Small intestine (tissue), 7 donors: Measurements from ENCODE around the gene RPS6KA5. TPM values are rescaled to one million over a fixed set of nuclear protein-coding genes. Genes with fewer than 3 reads are reported as not detected.
"Not testable (repeated sequence)": the region's sequence is repeated elsewhere in the genome, so short reads cannot be mapped to it uniquely, and the experiment has no call there.

ENCODE experiments used
- DNase-seq, 2 donors: peaks; one replicate each; pipeline versions ENCODE4 v3.0.0 to v3.0.0-alpha.2; 2013
- FAIRE-seq: peaks from 2 replicates; lab custom pipeline; 2012; peaks lifted over from hg19 to GRCh38; lab: Jason Lieb, UNC
- H3K27ac ChIP-seq, 3 donors: one replicate each; pipeline ENCODE4 v1.5.1; 2013; ENCODE audit warnings: low read length in 2 of 3, mild to moderate bottlenecking in 2 of 3, control low read depth in 1 of 3, inconsistent platforms in 1 of 3, low read depth in 1 of 3, moderate library complexity in 1 of 3
- H3K27me3 ChIP-seq, 3 donors: one replicate each; pipeline ENCODE4 v1.6.1; 2013; ENCODE audit warnings: low read length in 3 of 3, inconsistent platforms in 1 of 3; ENCODE audit not compliant: control insufficient read depth in 3 of 3, insufficient read depth in 3 of 3
- H3K36me3 ChIP-seq, 3 donors: one replicate each; pipeline ENCODE4 v1.6.1; 2013; ENCODE audit warnings: low read length in 3 of 3, inconsistent platforms in 1 of 3, low read depth in 1 of 3, mild to moderate bottlenecking in 1 of 3, moderate library complexity in 1 of 3; ENCODE audit not compliant: control insufficient read depth in 3 of 3, insufficient read depth in 2 of 3
- H3K4me1 ChIP-seq, 3 donors: one replicate each; pipeline ENCODE4 v1.6.1; 2013; ENCODE audit warnings: low read length in 2 of 3, inconsistent platforms in 1 of 3, low read depth in 1 of 3, mild to moderate bottlenecking in 1 of 3, moderate library complexity in 1 of 3; ENCODE audit not compliant: control insufficient read depth in 3 of 3, insufficient read depth in 2 of 3
- H3K4me3 ChIP-seq, 3 donors: one replicate each; pipeline ENCODE4 v1.5.1; 2013; ENCODE audit warnings: low read length in 3 of 3, control low read depth in 1 of 3, inconsistent platforms in 1 of 3, low read depth in 1 of 3, mild to moderate bottlenecking in 1 of 3, moderate library complexity in 1 of 3
- H3K9me3 ChIP-seq, 2 donors: one replicate each; pipeline ENCODE4 v1.6.1; 2013; ENCODE audit warnings: low read depth in 1 of 2, low read length in 1 of 2; ENCODE audit not compliant: control insufficient read depth in 2 of 2, insufficient read depth in 1 of 2
- WGBS, 3 donors: extraction: QIAGEN DNeasy Blood & Tissue Kit; methylation state at CpG; one replicate each; pipeline ENCODE4 v1.1.7; 2013; 5-methylcytosine and 5-hydroxymethylcytosine counted together
- polyA plus RNA-seq, 4 donors: library from polyadenylated mRNA; stranded (reverse) in 3 of 4; unstranded in 1 of 4; fragments of 200-250 nt in 3 of 4; fragments of 120-200 nt in 1 of 4; gene quantifications; one replicate each; pipeline versions ENCODE4 v1.2.1 to v1.2.3, GENCODE V29; 2013
- donor health status: healthy with polysubstance abuse.
- donor health status: control.
- donor health status: control.
- donor health status: Bipolar disorder and iron deficiency.
- donor health status: healthy.

Gene RPS6KA5
- polyA plus RNA-seq, 4 donors = 1.9 to 9.5 (median 3.8) TPM

- no peaks in the 10 kb centered on the region for H3K4me1 ChIP-seq
- 58 to 79% (median 72%) methylated on average over 5 of the region's 5 CpGs for WGBS, 3 donors
- no peaks in the 10 kb centered on the region for H3K27me3 ChIP-seq
- peak overlapping the region in 1 of 3 donors; percentile 0 for H3K27ac ChIP-seq
- no peak for DNase-seq
- FAIRE-seq = no peak
- no peaks in the 10 kb centered on the region for H3K36me3 ChIP-seq
- H3K4me3 ChIP-seq = no peak overlapping the region
- H3K9me3 ChIP-seq = no peaks in the 10 kb centered on the region
These were observed 201.9 kb downstream of the RPS6KA5 start for GRCh38 chr14:90858511-90858910.

GRCh38 chr14:90857866-90858265 lies 202.6 kb downstream of the RPS6KA5 start:
- WGBS, 3 donors = 71 to 87% (median 85%) methylated on average over 6 of the region's 6 CpGs
- H3K27ac ChIP-seq = no peak overlapping the region
- no peak overlapping the region for H3K4me3 ChIP-seq
- H3K4me1 ChIP-seq = no peaks in the 10 kb centered on the region
- DNase-seq (no peak), FAIRE-seq (no peak)
- H3K36me3 ChIP-seq = no peaks in the 10 kb centered on the region
- H3K9me3 ChIP-seq = no peaks in the 10 kb centered on the region
- no peaks in the 10 kb centered on the region for H3K27me3 ChIP-seq

GRCh38 chr14:90856115-90856514 lies 204.3 kb downstream of the RPS6KA5 start:
- H3K4me1 ChIP-seq, H3K36me3 ChIP-seq, DNase-seq, H3K9me3 ChIP-seq, H3K27ac ChIP-seq, H3K4me3 ChIP-seq, H3K27me3 ChIP-seq, FAIRE-seq: not testable (repeated sequence)
- 80 to 81% (median 80%) methylated on average over 5 of the region's 5 CpGs for WGBS, 3 donors

GRCh38 chr14:90853116-90853515 lies 207.3 kb downstream of the RPS6KA5 start:
- Histone ChIP-seq H3K27ac (no peak overlapping the region), H3K27me3 (no peaks in the 10 kb centered on the region), H3K4me1 (no peaks in the 10 kb centered on the region), H3K36me3 (no peaks in the 10 kb centered on the region), H3K9me3 (no peaks in the 10 kb centered on the region), H3K4me3 (no peak overlapping the region)
- FAIRE-seq (no peak), DNase-seq (no peak)

GRCh38 chr14:90851327-90852036 lies 209.0 kb downstream of the RPS6KA5 start:
- DNase-seq (peak; percentile 29 to 46), FAIRE-seq (no peak)
- no peaks in the 10 kb centered on the region for H3K4me1 ChIP-seq
- no peaks in the 10 kb centered on the region for H3K27me3 ChIP-seq
- peaks cover 0 to 2% (median 0%) of the 10 kb centered on the region in 3 donors for H3K36me3 ChIP-seq
- H3K9me3 ChIP-seq = no peaks in the 10 kb centered on the region
- H3K27ac ChIP-seq = no peak overlapping the region
- 46 to 75% (median 56%) methylated on average over 5 of the region's 5 CpGs for WGBS, 3 donors
- H3K4me3 ChIP-seq = no peak overlapping the region

GRCh38 chr14:90850487-90850886 lies 210.0 kb downstream of the RPS6KA5 start:
- WGBS, 3 donors = 53 to 60% (median 56%) methylated on average over 3 of the region's 3 CpGs
- Histone ChIP-seq H3K4me1 (no peaks in the 10 kb centered on the region), H3K36me3 (peaks cover 0 to 4% (median 0%) of the 10 kb centered on the region in 3 donors), H3K27ac (no peak overlapping the region), H3K27me3 (no peaks in the 10 kb centered on the region), H3K4me3 (no peak overlapping the region), H3K9me3 (no peaks in the 10 kb centered on the region)
- FAIRE-seq (no peak), DNase-seq (peak in 1 of 2 donors; percentile 17)

- Histone ChIP-seq H3K27me3 (no peaks in the 10 kb centered on the region), H3K9me3 (no peaks in the 10 kb centered on the region), H3K36me3 (peaks cover 0 to 7% (median 0%) of the 10 kb centered on the region in 3 donors), H3K27ac (no peak overlapping the region), H3K4me3 (no peak overlapping the region), H3K4me1 (no peaks in the 10 kb centered on the region)
- DNase-seq (no peak), FAIRE-seq (no peak)
- WGBS, 3 donors = 80 to 85% (median 83%) methylated on average over 7 of the region's 7 CpGs
These were observed 210.5 kb downstream of the RPS6KA5 start for GRCh38 chr14:90849787-90850444.

GRCh38 chr14:90848944-90849731 lies 211.3 kb downstream of the RPS6KA5 start:
- no peaks in the 10 kb centered on the region for H3K9me3 ChIP-seq
- 91 to 94% (median 93%) methylated on average over 17 of the region's 17 CpGs for WGBS, 3 donors
- no peaks in the 10 kb centered on the region for H3K27me3 ChIP-seq
- H3K4me3 ChIP-seq = no peak overlapping the region
- no peak for FAIRE-seq
- DNase-seq = no peak
- H3K36me3 ChIP-seq = peaks cover 0 to 7% (median 0%) of the 10 kb centered on the region in 3 donors
- no peak overlapping the region for H3K27ac ChIP-seq
- H3K4me1 ChIP-seq = no peaks in the 10 kb centered on the region
